GM18498 (cell line): ENCODE measurements around the gene NR1I3.

Experiments used
- ATAC-seq: cut with Tn5 transposase; IDR thresholded peaks from one replicate; pipeline ENCODE4 v1.9.1; 2021; ENCODE audit warnings: mild to moderate bottlenecking, moderate library complexity; ENCODE audit not compliant: unreplicated experiment

Gene NR1I3

GRCh38 chr1:161219078-161219892 is 18.7 kb downstream of the NR1I3 start:
- ATAC-seq = no peak

- ATAC-seq = no peak
Observed at GRCh38 chr1:161218301-161219077, 19.5 kb downstream of the NR1I3 start.

- ATAC-seq = no peak
Observed at GRCh38 chr1:161217831-161218230, 20.2 kb downstream of the NR1I3 start.

GRCh38 chr1:161216945-161217712 is 20.9 kb downstream of the NR1I3 start:
- ATAC-seq = peak; percentile 85

- ATAC-seq = no peak
Observed at GRCh38 chr1:161215076-161215475, 22.9 kb downstream of the NR1I3 start, which contains the start of gene FCER1G. Gene FCER1G (plus strand): TSS chr1:161215295. CDS start chr1:161215322, 27 bp downstream.

GRCh38 chr1:161214369-161214768 is 23.6 kb downstream of the NR1I3 start:
- ATAC-seq = no peak

- peak; percentile 81 for ATAC-seq
Observed at GRCh38 chr1:161209790-161210409, 28.1 kb downstream of the NR1I3 start.

GRCh38 chr1:161207173-161207572 is 30.8 kb downstream of the NR1I3 start:
- no peak for ATAC-seq

- no peak for ATAC-seq
Observed at GRCh38 chr1:161206411-161207140, 31.4 kb downstream of the NR1I3 start.

GRCh38 chr1:161201836-161202712 is 35.9 kb downstream of the NR1I3 start, which contains the start of gene NDUFS2:
Gene NDUFS2 (plus strand): TSS chr1:161202367. CDS start chr1:161202386, 19 bp downstream.
- peak; percentile 94 for ATAC-seq

- no peak for ATAC-seq
Observed at GRCh38 chr1:161200992-161201835, 36.8 kb downstream of the NR1I3 start.

- no peak for ATAC-seq
Observed at GRCh38 chr1:161200421-161200991, 37.5 kb downstream of the NR1I3 start.

- no peak for ATAC-seq
Observed at GRCh38 chr1:161199506-161200139, 38.4 kb downstream of the NR1I3 start.

GRCh38 chr1:161198897-161199431 is 39.0 kb downstream of the NR1I3 start, which contains the start of gene ADAMTS4:
Gene ADAMTS4 (minus strand): TSS chr1:161199054. CDS start chr1:161198627, 427 bp downstream.
- ATAC-seq = no peak

GRCh38 chr1:161198194-161198896 is 39.7 kb downstream of the NR1I3 start:
- ATAC-seq = no peak

- ATAC-seq = no peak
Observed at GRCh38 chr1:161197560-161198193, 40.3 kb downstream of the NR1I3 start.
